ENCODE measurements around the gene GPC6. TPM values are rescaled to one million over a fixed set of nuclear protein-coding genes. Genes with fewer than 3 reads are reported as not detected.

Gene GPC6
- total and polyA plus RNA-seq, 2 experiments from 2014 or later: 14.4 to 20.8 TPM

DNA sequence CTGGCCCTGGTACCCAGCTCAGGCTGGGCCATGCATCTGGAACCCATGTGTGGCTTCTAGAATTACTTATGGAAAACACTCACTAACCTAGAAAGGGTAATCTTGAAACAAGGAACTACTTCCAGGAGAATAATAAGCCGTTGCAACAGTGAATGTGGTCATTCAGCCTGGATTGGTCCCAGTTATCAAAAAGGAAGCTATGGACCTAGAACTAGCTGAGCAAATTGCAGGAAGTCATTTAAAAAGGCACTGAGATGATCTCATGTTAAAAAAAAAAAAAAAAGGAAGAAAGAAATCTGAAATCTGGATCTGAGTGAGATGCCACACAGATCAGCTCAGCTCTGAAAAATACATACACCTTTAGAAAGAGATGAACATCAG, 1193.3 kb downstream of the GPC6 start:
- H3K9me2 ChIP-seq (ENCODE audit: insufficient read depth): no peaks in the 10 kb centered on the region
- TF ChIP-seq EZH2phosphoT487 (IDR thresholded peaks at IDR 0.05; ENCODE audit: insufficient read depth, low read depth) (no peak), EZH2 (IDR thresholded peaks at IDR 0.05; ENCODE audit: insufficient read depth, poor library complexity, severe bottlenecking) (no peak)
- peak; percentile 7 for DNase-seq
- H3K4me1 ChIP-seq (ENCODE audit: insufficient read depth): no peaks in the 10 kb centered on the region; the same call in 1 of the 2 replicates
- peak overlapping the region; percentile 11 for H3K4me2 ChIP-seq (ENCODE audit: unreplicated experiment)
- in situ Hi-C loops (cut with MboI): no loop called here
- no peak overlapping the region for H3K27ac ChIP-seq
- no peak overlapping the region for H3K9ac ChIP-seq
- H3K4me3 ChIP-seq: no peak overlapping the region
- H3K9me3 ChIP-seq (ENCODE audit: low read depth): no peaks in the 10 kb centered on the region
- no peak overlapping the region for H2AFZ ChIP-seq
- WGBS, 2 experiments (ENCODE audit: low coverage in 1 of 2, low lambda C conversion rate in 2 of 2, missing lambda C conversion rate in 2 of 2): 39 to 46% methylated on average over 1 of the region's 1 CpG
- no peaks in the 10 kb centered on the region for H3K79me2 ChIP-seq (ENCODE audit: insufficient read depth)
- no peaks in the 10 kb centered on the region for H4K20me1 ChIP-seq (ENCODE audit: insufficient read depth)
- peaks cover 16% of the 10 kb centered on the region; the same call in 1 of the 2 replicates for H3F3A ChIP-seq (ENCODE audit: insufficient read depth)
- no peaks in the 10 kb centered on the region for H3K36me3 ChIP-seq (ENCODE audit: low read depth)
- 0 out of 2 replicates have a peak, but pooled peaks cover 10% of the 10 kb centered on the region for H3K27me3 ChIP-seq (replicated peaks; ENCODE audit: insufficient read depth)

- H3K27ac ChIP-seq: no peak overlapping the region
- no peak overlapping the region for H3K4me3 ChIP-seq
- no peaks in the 10 kb centered on the region for H3F3A ChIP-seq (ENCODE audit: insufficient read depth)
- H3K36me3 ChIP-seq (ENCODE audit: low read depth): no peaks in the 10 kb centered on the region
- in situ Hi-C loops (cut with MboI): no loop called here
- no peaks in the 10 kb centered on the region for H3K9me3 ChIP-seq (ENCODE audit: low read depth)
- no peaks in the 10 kb centered on the region for H3K4me1 ChIP-seq (ENCODE audit: insufficient read depth)
- H2AFZ ChIP-seq: no peak overlapping the region
- H3K79me2 ChIP-seq (ENCODE audit: insufficient read depth): no peaks in the 10 kb centered on the region
- WGBS, 2 experiments (ENCODE audit: low coverage in 1 of 2, low lambda C conversion rate in 2 of 2, missing lambda C conversion rate in 2 of 2): 64 to 69% methylated on average over 5 of the region's 5 CpGs
- H4K20me1 ChIP-seq (ENCODE audit: insufficient read depth): no peaks in the 10 kb centered on the region
- H3K27me3 ChIP-seq (replicated peaks; ENCODE audit: insufficient read depth): no peaks in the 10 kb centered on the region
- no peak for DNase-seq
- TF ChIP-seq EZH2 (IDR thresholded peaks at IDR 0.05; ENCODE audit: insufficient read depth, poor library complexity, severe bottlenecking): no peak
- no peak for TF ChIP-seq EZH2phosphoT487 (IDR thresholded peaks at IDR 0.05; ENCODE audit: insufficient read depth, low read depth)
- no peak overlapping the region for H3K9ac ChIP-seq
- no peaks in the 10 kb centered on the region for H3K9me2 ChIP-seq (ENCODE audit: insufficient read depth)
- H3K4me2 ChIP-seq (ENCODE audit: unreplicated experiment): no peak overlapping the region
Measured at GRCh38 chr13:94427313-94427953, 1200.8 kb downstream of the GPC6 start.

DNA sequence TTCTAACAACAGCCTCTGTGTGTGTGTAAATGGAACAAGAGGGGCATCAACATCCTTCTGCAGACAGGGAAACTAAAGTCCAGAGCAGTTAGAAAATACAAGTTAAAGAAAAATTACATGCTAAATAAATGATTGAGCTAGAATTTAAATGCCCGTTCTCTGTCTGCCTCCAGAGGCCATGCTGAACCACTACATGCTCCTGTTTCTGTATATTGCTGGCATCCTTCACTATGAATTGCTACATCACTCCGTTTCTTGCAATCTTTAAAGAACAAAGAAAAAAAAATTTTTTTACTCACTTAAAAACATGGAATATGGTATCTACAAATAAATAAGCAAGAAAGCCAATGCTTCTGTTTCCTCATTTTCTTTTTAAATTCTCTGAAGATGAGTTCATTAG, 1205.0 kb downstream of the GPC6 start:
- Histone ChIP-seq H3K79me2 (ENCODE audit: insufficient read depth) (no peaks in the 10 kb centered on the region), H3K4me3 (no peak overlapping the region), H4K20me1 (ENCODE audit: insufficient read depth) (no peaks in the 10 kb centered on the region), H3K9ac (no peak overlapping the region), H3K4me2 (ENCODE audit: unreplicated experiment) (no peak overlapping the region), H3K36me3 (ENCODE audit: low read depth) (no peaks in the 10 kb centered on the region), H3K9me2 (ENCODE audit: insufficient read depth) (no peaks in the 10 kb centered on the region), H3K4me1 (ENCODE audit: insufficient read depth) (no peaks in the 10 kb centered on the region), H3F3A (ENCODE audit: insufficient read depth) (no peaks in the 10 kb centered on the region), H3K27me3 (replicated peaks; ENCODE audit: insufficient read depth) (no peaks in the 10 kb centered on the region), H3K27ac (no peak overlapping the region), H3K9me3 (ENCODE audit: low read depth) (no peaks in the 10 kb centered on the region), H2AFZ (no peak overlapping the region)
- 21 to 27% methylated on average over 2 of the region's 2 CpGs for WGBS, 2 experiments (ENCODE audit: low coverage in 1 of 2, low lambda C conversion rate in 2 of 2, missing lambda C conversion rate in 2 of 2)
- DNase-seq: peak; percentile 53
- TF ChIP-seq EZH2phosphoT487 (IDR thresholded peaks at IDR 0.05; ENCODE audit: insufficient read depth, low read depth) (no peak), EZH2 (IDR thresholded peaks at IDR 0.05; ENCODE audit: insufficient read depth, poor library complexity, severe bottlenecking) (no peak)
- in situ Hi-C loops (cut with MboI): no loop called here

- Histone ChIP-seq H3K4me2 (ENCODE audit: unreplicated experiment) (no peak overlapping the region), H3K9ac (no peak overlapping the region), H3K4me1 (ENCODE audit: insufficient read depth) (no peaks in the 10 kb centered on the region), H3K27me3 (replicated peaks; ENCODE audit: insufficient read depth) (no peaks in the 10 kb centered on the region), H3K79me2 (ENCODE audit: insufficient read depth) (no peaks in the 10 kb centered on the region), H3K36me3 (ENCODE audit: low read depth) (no peaks in the 10 kb centered on the region), H4K20me1 (ENCODE audit: insufficient read depth) (no peaks in the 10 kb centered on the region), H3K9me3 (ENCODE audit: low read depth) (no peaks in the 10 kb centered on the region), H3K9me2 (ENCODE audit: insufficient read depth) (no peaks in the 10 kb centered on the region), H2AFZ (no peak overlapping the region), H3K27ac (no peak overlapping the region), H3K4me3 (no peak overlapping the region), H3F3A (ENCODE audit: insufficient read depth) (no peaks in the 10 kb centered on the region)
- no peak for DNase-seq
- in situ Hi-C loops (cut with MboI): no loop called here
- no peak for TF ChIP-seq EZH2 (IDR thresholded peaks at IDR 0.05; ENCODE audit: insufficient read depth, poor library complexity, severe bottlenecking)
- no peak for TF ChIP-seq EZH2phosphoT487 (IDR thresholded peaks at IDR 0.05; ENCODE audit: insufficient read depth, low read depth)
Measured at GRCh38 chr13:94431987-94432386, 1205.4 kb downstream of the GPC6 start.

All from GM23248 (cell line).